Measurements from ENCODE around the gene EIF4G1.
A peak's percentile ranks its signal among the peaks of the same experiment; 100 is the strongest.

EIF4G1 gene

DNA sequence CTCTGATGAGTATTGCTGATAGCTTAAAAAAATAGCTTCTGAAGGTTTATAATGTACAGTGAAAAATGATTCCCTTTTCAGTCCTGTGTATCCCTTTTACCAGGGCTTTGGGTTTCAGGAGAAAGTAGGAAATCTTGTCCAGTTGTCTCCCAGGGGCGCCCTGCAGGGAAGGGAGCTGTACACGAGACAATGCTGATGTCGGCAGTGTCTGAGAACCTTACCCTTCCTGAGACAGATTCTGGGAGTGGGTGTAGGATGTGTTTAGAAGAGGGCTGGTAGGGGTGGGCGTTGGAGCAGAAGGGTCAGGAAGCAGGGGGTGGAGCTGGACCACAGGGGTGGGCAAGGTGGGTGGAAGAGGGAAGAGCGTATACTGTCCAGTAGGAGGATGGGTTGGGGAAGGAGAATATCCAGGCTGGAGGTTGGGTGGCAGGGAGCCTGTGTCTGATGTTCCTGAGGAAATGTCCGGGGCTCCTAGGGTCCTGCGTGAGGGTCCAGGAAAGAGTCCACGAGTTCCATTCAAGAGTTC is 58.0 kb downstream of the EIF4G1 start:
- no peak for DNase-seq

DNA sequence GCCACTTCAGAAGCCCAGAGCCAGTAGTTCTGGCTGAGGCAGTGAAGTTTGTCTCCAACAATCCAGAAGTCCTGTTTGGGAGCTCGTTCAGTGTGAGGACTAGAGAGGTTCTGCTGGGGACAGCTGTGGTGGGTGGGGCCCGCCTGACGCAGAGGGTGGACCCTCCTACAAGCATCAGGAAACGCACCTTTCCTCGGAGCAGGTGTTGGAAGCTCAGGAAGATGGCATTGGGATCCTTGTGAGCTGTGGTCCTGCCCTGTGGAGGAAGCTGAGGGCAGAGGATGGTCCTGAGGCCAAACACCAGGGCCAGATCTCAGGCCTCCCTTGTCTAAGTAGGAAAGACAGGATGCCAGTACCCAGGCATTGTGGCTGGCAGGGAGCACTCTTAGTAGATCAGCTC is 58.5 kb downstream of the EIF4G1 start:
- DNase-seq: no peak

DNA sequence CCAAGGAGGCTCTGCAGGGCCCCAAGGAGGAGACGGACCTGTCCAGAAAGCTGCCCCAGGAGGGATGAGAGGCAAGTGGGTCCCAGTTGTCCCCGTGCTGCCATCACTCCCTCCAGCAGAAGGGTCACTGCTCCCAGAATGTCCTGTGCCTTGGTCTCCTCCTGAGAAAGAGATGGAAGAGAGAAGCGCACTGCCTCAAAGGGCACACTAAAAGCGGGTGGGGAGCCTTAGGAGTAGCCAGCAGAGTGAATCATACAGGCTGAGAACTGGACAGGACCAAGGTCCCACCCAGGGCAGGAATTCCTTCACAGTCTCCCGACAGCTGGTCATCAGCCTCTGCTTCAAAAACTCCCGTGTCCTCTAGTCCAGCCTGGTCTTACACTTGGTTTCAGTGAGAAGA is 59.0 kb downstream of the EIF4G1 start:
- no peak for DNase-seq

DNA sequence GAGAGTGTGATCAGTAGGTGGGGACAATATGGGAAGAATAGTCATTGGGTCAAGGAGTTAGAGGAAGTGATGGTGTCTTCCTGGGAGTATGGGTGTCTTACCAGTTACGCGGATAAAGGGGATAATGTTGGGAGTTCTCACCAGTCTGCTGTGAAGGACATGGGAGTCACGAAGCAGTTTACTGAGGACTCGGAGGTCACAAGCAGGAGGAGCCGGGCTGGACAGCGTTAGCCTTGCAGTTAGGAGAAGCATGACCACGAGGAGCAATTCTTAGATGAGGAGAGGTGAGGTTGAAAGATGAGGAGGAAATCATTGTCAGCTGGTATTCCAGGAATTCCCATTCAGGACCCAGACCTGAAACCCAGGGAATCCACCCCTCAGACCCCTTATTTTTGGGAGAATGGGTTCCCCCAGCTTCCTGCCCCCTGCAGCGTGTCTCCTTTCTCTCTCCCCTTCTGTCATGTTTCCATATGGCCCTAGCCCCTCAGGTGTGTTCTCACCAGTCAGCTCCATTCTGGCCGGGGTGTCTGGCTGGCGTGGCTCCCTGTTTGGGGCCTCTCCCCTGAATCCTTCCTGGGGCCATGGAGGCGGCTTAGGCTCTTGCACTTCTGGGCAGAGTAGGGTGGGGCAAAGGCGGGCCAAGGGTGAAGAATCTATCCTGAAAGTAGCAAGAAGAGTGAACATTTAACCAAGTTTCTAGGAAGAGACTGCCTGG is 61.5 kb downstream of the EIF4G1 start:
- no peak for DNase-seq

DNA sequence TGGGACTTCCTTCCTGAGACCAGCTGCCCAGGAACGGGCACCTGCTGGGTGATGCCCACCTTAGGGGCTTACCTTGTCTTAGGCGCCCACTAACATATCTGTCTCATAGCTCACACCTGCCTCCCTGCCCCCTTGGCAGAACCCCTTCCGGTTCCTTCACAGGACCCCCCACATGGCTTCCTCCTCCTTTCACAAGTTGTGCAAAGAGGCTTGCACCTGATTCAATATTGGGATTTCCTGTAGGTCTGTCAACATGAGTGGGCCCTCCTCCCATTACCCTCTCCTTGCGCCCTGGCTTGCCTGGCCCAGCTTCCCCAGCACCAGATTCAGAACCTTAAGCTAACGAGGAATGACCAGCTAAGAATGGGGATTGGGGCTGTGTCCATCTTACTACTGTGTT is 63.0 kb downstream of the EIF4G1 start:
- no peak for DNase-seq

DNA sequence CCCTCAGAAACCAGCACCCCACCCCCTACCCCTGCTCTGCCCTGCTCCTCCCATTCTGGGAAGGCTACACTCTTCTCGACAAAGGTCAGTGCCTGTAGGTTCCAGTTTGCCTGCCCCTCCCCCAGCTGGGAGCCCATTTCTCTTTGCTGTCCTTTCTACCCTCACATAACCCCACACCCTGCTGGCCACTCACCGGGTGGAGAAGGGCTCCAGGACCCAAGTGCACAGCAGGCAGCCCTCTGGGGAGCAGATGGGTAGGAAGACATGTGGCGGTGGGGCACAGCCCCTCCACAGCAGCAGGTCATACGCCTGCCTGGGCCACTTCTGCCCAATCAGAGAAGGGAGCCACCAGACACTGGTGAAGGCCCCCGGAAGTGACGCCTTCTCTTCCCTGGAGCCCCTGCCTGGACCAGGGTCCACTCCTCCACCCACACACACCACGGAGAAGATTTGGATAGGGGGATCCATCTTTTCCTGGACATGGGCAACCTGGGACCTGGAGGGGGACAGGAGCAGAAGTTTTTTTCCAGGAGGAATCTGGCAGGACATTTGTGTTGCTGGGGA is 63.6 kb downstream of the EIF4G1 start, which contains the start of gene THPO:
TSS of gene THPO (minus strand) at position 326 of the 564 bp plus-strand sequence. CDS start 1,948 bp downstream, outside the sequence.
- DNase-seq: no peak

DNA sequence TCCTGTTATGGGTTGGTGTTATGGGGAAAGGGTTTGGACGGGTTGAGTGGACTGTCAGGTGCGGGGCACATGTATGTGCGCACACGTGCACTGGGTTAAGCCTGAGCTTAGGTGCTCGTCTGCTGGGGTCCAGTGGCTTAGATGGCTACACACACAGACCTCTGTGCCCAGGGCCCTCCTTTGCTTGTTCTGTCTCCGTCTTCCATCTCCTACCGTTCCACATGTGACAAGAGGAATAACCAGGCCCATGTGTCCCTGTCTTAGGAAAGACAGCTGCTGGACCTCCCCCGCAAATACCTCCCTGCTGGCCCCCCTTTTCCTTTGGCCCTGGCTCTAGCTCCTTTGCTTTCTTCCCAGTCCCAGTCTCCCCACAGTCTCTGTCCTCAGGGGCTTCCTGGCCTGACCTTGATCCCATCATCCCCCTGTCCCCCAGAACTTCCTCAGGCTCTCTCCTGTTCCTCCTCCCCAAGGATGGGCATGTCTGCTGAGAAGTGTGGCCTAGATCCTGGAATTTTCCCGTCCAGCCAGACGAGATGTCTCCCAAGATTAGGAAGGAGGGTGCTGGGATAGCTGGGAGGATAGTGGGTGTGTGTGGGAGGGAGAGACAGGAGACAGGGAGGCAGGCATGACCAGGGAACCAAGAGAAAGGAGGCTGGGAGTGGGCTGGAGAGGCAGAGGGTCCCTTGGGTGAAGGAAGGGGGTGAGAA is 64.4 kb downstream of the EIF4G1 start:
- no peak for DNase-seq

DNA sequence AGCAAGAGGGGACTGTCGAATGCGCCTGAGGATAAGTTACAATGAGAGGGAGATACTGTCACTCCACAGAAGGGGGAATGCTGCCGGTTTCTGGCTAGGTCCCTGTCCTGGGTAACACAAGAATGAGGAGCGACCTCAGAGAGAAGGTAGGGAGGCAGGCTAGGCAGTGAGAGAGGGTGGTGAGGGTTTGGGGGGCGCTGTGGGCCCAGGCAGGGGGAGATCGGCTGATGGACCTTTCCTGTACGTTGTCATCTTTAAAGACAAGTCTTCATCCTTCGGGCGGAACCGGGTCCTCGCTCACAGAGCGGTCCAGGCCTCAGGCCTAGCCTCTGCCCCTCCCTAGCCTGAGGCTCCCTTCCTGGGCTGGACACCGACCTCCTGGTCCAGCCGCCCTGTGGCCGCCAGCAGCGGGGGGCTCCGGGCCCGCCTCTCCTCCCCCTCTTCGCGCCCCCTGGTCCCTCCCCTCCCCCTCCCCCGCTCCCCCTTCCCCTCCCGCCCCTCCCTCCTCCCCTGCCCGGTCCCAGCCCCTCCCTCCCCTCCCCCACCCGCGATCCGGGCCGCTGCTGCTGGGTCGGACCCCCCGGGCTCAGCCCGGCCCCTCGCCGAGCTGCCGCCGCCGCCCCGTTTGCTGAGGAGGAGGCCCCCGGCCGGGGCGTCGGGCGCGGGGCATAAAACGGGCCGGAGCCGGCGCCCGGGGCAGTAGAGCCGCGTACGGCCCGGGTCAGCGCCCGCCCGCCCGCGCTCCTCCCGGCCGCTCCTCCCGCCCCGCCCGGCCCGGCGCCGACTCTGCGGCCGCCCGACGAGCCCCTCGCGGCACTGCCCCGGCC is 65.2 kb downstream of the EIF4G1 start, which contains the start of gene CHRD:
TSS of gene CHRD (plus strand) at position 697 of the 827 bp plus-strand sequence. CDS start 265 bp downstream, outside the sequence.
- no peak for DNase-seq

DNA sequence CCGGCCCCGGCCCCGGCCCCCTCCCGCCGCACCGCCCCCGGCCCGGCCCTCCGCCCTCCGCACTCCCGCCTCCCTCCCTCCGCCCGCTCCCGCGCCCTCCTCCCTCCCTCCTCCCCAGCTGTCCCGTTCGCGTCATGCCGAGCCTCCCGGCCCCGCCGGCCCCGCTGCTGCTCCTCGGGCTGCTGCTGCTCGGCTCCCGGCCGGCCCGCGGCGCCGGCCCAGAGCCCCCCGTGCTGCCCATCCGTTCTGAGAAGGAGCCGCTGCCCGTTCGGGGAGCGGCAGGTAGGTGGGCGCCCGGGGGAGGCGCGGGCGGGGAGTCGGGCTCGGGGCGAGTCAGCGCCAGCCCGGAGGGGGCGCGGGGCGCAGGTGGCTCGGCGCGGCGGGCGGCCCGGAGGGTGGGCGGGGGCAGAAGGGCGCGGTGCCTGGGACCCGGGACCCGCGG is 65.8 kb downstream of the EIF4G1 start:
- DNase-seq: peak; percentile 29

DNA sequence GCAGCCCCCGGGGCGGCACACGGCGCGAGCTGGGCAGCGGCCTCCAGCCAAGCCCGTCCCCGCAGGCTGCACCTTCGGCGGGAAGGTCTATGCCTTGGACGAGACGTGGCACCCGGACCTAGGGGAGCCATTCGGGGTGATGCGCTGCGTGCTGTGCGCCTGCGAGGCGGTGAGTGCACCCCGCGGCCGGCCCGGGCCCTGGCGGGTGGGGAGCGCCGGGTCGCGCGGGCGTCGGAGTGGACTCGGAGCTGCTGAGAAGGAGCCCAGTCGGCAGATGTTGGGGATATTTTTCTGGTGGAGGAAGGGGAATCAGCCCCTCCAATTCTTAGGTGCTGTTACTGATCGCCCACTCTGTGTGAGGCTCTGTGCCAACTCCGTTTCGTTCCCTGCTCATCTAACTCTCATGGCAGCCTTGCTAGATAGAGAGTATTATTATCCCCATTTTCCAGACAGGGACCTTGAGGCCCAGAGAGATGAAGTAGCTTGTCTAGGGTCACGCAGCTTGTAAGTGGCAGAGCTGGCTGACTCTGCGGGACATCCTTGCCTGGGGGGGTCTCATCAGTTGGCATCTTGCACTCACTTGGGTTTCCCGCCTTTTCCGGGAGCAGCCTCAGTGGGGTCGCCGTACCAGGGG is 66.3 kb downstream of the EIF4G1 start:
- DNase-seq: no peak

DNA sequence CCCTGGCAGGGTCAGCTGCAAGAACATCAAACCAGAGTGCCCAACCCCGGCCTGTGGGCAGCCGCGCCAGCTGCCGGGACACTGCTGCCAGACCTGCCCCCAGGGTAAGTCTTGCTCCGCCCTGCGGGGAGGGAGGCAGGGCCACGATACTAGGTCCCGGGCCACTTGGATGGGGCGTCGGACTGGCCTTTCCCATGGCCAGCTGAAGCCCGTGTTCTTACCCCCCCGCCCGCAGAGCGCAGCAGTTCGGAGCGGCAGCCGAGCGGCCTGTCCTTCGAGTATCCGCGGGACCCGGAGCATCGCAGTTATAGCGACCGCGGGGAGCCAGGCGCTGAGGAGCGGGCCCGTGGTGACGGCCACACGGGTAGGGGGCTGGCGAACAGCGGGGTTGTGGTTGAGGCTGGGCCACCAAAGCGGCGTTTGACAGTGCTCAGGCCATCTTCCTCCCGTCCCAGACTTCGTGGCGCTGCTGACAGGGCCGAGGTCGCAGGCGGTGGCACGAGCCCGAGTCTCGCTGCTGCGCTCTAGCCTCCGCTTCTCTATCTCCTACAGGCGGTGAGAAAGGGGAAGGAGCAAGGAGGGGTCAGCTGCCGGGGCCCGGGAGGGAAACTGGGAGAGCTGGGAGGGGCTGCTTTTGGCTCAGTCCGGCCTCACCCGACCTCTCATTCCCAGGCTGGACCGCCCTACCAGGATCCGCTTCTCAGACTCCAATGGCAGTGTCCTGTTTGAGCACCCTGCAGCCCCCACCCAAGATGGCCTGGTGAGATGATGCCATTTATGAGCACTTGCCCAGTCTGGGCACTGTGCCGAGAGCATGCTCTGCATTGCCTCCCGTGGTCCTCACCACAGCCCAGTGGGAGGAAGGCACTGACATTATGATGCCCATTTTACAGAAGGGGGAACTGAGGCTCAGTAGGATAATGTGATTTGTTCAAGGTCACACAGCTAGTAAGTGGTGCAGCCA is 67.1 kb downstream of the EIF4G1 start:
- DNase-seq: no peak

DNA sequence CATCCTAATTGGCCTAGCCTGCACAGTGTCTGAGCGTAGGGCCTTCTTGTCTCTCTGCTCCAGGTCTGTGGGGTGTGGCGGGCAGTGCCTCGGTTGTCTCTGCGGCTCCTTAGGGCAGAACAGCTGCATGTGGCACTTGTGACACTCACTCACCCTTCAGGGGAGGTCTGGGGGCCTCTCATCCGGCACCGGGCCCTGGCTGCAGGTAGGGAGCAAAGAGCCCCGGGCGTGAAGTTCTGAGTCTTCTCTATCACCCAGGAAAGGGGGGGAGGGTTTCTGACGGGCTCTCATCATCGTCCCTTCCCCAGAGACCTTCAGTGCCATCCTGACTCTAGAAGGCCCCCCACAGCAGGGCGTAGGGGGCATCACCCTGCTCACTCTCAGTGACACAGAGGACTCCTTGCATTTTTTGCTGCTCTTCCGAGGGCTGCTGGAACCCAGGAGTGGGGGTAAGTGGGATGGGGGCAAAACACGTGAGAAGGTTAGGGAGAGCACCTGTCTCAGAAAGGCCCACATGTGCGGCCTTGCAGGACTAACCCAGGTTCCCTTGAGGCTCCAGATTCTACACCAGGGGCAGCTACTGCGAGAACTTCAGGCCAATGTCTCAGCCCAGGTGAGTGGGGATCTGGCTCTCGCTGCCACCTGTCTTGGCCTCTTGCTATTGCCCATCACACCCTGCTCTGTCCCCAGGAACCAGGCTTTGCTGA is 68.1 kb downstream of the EIF4G1 start:
- no peak for DNase-seq

DNA sequence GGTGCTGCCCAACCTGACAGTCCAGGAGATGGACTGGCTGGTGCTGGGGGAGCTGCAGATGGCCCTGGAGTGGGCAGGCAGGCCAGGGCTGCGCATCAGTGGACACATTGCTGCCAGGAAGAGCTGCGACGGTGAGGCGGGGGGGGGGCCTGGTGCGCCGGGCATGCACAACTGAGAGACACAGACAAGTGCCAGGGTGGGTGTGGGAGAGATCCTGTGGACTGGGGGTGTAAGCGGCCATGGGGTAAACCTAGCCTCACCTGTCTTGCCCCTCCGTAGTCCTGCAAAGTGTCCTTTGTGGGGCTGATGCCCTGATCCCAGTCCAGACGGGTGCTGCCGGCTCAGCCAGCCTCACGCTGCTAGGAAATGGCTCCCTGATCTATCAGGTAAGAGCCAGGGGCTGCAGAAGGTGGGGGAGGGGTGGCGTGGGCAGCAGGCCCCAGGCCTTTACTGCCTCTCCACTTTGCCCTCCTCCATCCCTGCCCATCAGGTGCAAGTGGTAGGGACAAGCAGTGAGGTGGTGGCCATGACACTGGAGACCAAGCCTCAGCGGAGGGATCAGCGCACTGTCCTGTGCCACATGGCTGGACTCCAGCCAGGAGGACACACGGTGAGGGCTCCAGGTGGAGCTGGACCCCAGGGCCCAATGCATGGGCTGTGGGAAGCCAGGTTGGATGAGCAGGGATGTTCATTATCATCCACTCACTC is 68.8 kb downstream of the EIF4G1 start:
- DNase-seq: no peak

DNA sequence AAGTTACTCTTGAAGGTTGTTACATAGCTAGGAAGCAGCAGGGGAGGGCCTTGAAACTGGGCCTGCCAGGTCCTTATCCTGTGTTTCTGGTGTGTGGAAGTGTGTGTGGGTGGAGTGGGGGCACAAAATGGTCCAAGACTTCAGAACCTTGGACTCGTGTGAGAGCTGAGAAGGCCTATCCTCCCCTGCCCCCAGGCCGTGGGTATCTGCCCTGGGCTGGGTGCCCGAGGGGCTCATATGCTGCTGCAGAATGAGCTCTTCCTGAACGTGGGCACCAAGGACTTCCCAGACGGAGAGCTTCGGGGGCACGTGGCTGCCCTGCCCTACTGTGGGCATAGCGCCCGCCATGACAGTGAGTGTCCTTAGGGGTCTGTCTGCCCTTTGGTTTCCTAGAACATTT is 69.9 kb downstream of the EIF4G1 start:
- no peak for DNase-seq

All from CD4-positive, alpha-beta T cell treated with Interleukin-17A for 1 hour (primary cell).